Activated CD8-positive, alpha-beta T cell treated with anti-CD3 and anti-CD28 coated beads for 36 hours (primary cell): ENCODE results near the gene IP6K1. TPM values are rescaled to one million over a fixed set of nuclear protein-coding genes. Genes with fewer than 3 reads are reported as not detected.

Source experiments
- ATAC-seq: fragments of 200-7000 bp; cut with Tn5 transposase; one replicate; pipeline ENCODE4 v1.10.0; 2021; ENCODE audit warnings: mild to moderate bottlenecking, moderate library complexity
- CTCF ChIA-PET: fragments of 350-600 bp; sonication (Branson Sonifier 250); formaldehyde crosslinking; loops from one replicate; lab custom pipeline; 2021; ENCODE audit warnings: antibody characterized with exemption; lab: Charles Lee
- POLR2A ChIA-PET: fragments of 350-600 bp; sonication (Branson Sonifier 250); formaldehyde crosslinking; loops from one replicate; lab custom pipeline; 2021; ENCODE audit warnings: antibody characterized with exemption; lab: Charles Lee
- DNase-seq: peaks from one replicate; pipeline ENCODE4 v3.0.0-alpha.2; 2020
- H3K27ac Mint-ChIP-seq: one replicate; pipeline ENCODE4 v1.8.0; 2021; ENCODE audit warnings: mild to moderate bottlenecking, mixed read lengths
- H3K27me3 Mint-ChIP-seq: one replicate; pipeline ENCODE4 v1.8.0; 2021; ENCODE audit warnings: mixed read lengths
- H3K36me3 Mint-ChIP-seq: one replicate; pipeline ENCODE4 v1.8.0; 2021; ENCODE audit warnings: low read depth, mixed read lengths
- H3K4me1 Mint-ChIP-seq: one replicate; pipeline ENCODE4 v1.8.0; 2021; ENCODE audit warnings: low read depth, mixed read lengths
- H3K4me3 Mint-ChIP-seq: one replicate; pipeline ENCODE4 v1.8.0; 2021; ENCODE audit warnings: mild to moderate bottlenecking, moderate library complexity, mixed read lengths
- H3K9me3 Mint-ChIP-seq: one replicate; pipeline ENCODE4 v1.8.0; 2021; ENCODE audit warnings: mixed read lengths
- CTCF ChIP-seq: fragments of 200-600 bp; IDR thresholded peaks from one replicate; pipeline ENCODE4 v1.8.0; 2022; ENCODE audit warnings: antibody characterized with exemption, mild to moderate bottlenecking
- intact Hi-C: fragments of 100-400 bp; cut with micrococcal nuclease; formaldehyde crosslinking; loops from one replicate; pipeline ENCODE4 v1.10.0; 2022
- total RNA-seq, 2 experiments: library from RNA; stranded (reverse); gene quantifications; one replicate each; pipeline ENCODE4 v1.2.3, GENCODE V29; 2021

The IP6K1 gene
- total RNA-seq, 2 experiments from 2014 or later: 23.5 to 24.2 TPM

- ATAC-seq (no peak), DNase-seq (no peak)
- CTCF ChIA-PET: interaction anchor here (0.9 to 1.6 kb wide), 4 partner anchors 29 to 92 kb away, joined by 3 to 4 read pairs (median 3); no protein-coding TSS in a partner anchor
- Mint-ChIP-seq H3K27me3 (no peaks in the 10 kb centered on the region), H3K4me1 (peaks cover 6% of the 10 kb centered on the region), H3K27ac (no peak overlapping the region), H3K9me3 (no peaks in the 10 kb centered on the region), H3K4me3 (no peak overlapping the region), H3K36me3 (peaks cover 8% of the 10 kb centered on the region)
- intact Hi-C loops: no loop called here
- POLR2A ChIA-PET: interaction anchor here (0.6 kb wide), 1 partner anchor 183 kb away, joined by 3 read pairs; no protein-coding TSS in a partner anchor
- TF ChIP-seq CTCF: no peak
Measured at GRCh38 chr3:49747792-49748480, 38.4 kb downstream of the IP6K1 start.

GRCh38 chr3:49745986-49746385 is 40.4 kb downstream of the IP6K1 start:
- H3K4me3 Mint-ChIP-seq: no peak overlapping the region
- H3K27me3 Mint-ChIP-seq: no peaks in the 10 kb centered on the region
- H3K4me1 Mint-ChIP-seq: peaks cover 6% of the 10 kb centered on the region
- no peak for TF ChIP-seq CTCF
- DNase-seq (no peak), ATAC-seq (no peak)
- no peak overlapping the region for H3K27ac Mint-ChIP-seq
- ChIA-PET CTCF (interaction anchor here (0.9 kb wide), 1 partner anchor 57 kb away, joined by 3 read pairs; the partner anchor contains the start of gene INKA1), POLR2A (no interaction called here)
- no peaks in the 10 kb centered on the region for H3K9me3 Mint-ChIP-seq
- intact Hi-C loops: no loop called here
- peaks cover 8% of the 10 kb centered on the region for H3K36me3 Mint-ChIP-seq

- Mint-ChIP-seq H3K36me3 (peaks cover 21% of the 10 kb centered on the region), H3K9me3 (no peaks in the 10 kb centered on the region), H3K4me1 (peaks cover 6% of the 10 kb centered on the region), H3K27me3 (no peaks in the 10 kb centered on the region), H3K27ac (no peak overlapping the region), H3K4me3 (no peak overlapping the region)
- intact Hi-C loops: no loop called here
- ATAC-seq (no peak), DNase-seq (no peak)
- POLR2A ChIA-PET: interaction anchor here (0.8 kb wide), 1 partner anchor 563 kb away, joined by 3 read pairs; no protein-coding TSS in a partner anchor
- TF ChIP-seq CTCF: no peak
- CTCF ChIA-PET: no interaction called here
Measured at GRCh38 chr3:49740427-49740826, 45.9 kb downstream of the IP6K1 start.

GRCh38 chr3:49738067-49738713 is 48.2 kb downstream of the IP6K1 start:
- ChIA-PET CTCF (no interaction called here), POLR2A (no interaction called here)
- DNase-seq (no peak), ATAC-seq (no peak)
- H3K27ac Mint-ChIP-seq: peak overlapping the region; percentile 54
- peaks cover 22% of the 10 kb centered on the region for H3K36me3 Mint-ChIP-seq
- intact Hi-C loops: no loop called here
- TF ChIP-seq CTCF: no peak
- H3K27me3 Mint-ChIP-seq: no peaks in the 10 kb centered on the region
- H3K9me3 Mint-ChIP-seq: no peaks in the 10 kb centered on the region
- no peak overlapping the region for H3K4me3 Mint-ChIP-seq
- H3K4me1 Mint-ChIP-seq: peaks cover 4% of the 10 kb centered on the region

DNA sequence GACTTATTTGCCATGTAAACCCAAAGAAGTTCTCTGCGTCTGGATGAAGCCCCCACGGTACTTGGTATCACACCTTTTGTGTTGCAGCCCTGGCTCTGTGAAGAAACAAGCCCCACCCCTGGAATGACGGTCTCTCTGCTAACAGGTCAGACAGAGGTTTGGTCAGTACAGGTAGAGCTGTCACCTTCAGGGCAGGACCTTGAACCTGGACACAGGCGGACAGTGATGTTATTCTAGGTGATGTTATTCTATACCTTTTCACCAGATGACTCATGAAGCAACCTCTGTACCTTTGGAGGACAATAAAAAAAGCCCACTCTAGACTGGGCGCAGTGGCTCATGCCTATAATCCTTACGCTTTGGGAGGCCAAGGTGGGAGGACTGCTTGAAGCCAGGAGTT is 51.6 kb downstream of the IP6K1 start:
- Mint-ChIP-seq H3K27me3 (no peaks in the 10 kb centered on the region), H3K36me3 (peaks cover 30% of the 10 kb centered on the region), H3K4me3 (no peak overlapping the region), H3K9me3 (no peaks in the 10 kb centered on the region), H3K27ac (no peak overlapping the region), H3K4me1 (peaks cover 4% of the 10 kb centered on the region)
- TF ChIP-seq CTCF: no peak
- ATAC-seq (no peak), DNase-seq (no peak)
- ChIA-PET POLR2A (interaction anchor here (1.1 to 1.4 kb wide), 4 partner anchors 10 to 63 kb away, joined by 3 to 7 read pairs (median 4); partner anchors contain the start of gene AMIGO3), CTCF (interaction anchor here (1.2 kb wide), 1 partner anchor 104 kb away, joined by 5 read pairs; no protein-coding TSS in a partner anchor)
- intact Hi-C loops: no loop called here
